ENCODE data around the gene METTL26. TPM values are rescaled to one million over a fixed set of nuclear protein-coding genes. Genes with fewer than 3 reads are reported as not detected.

METTL26 gene
- total RNA-seq, 2 donors from 2014 or later: 76.8 to 115 TPM

DNA sequence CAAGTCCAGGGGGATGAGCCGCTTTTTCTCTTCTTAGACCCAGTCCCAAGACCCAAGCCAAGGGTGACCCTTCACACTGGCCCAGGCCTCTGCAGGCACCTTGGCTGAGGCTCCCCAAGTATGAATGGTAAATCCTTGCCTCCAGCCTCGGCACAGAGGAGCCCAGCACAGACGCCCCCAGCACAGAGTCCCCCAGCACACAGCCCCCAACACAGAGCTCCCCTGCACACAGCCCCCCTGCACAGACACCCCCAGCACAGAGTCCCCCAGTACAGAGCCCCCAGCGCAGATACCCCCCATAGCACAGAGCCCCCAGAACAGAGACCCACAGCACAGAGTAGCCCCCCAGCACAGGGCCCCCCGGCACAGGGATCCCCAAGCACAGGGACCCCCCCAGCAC is 4.5 kb upstream of the METTL26 start:
- Histone ChIP-seq H3K27me3 (no peaks in the 10 kb centered on the region), H3K4me1 (peaks cover 63% of the 10 kb centered on the region), H3K36me3 (replicated peaks in 1 of 2; ENCODE audit: insufficient read depth in 1 of 2, low read depth in 2 of 2) (no peaks in the 10 kb centered on the region), H3K27ac (peak overlapping the region in 3 of 4 donors; percentile 89 to 97 (median 93)), H3K9me3 (no peaks in the 10 kb centered on the region), H3K4me3 (no peak overlapping the region)
- DNase-seq (no peak), ATAC-seq (no peak)
- WGBS, 2 donors: 100% methylated on average over 4 of the region's 5 CpGs; no CpG with 5 or more reads in 1 of the 2 donors
- intact Hi-C loops (cut with DNase I): no loop called here
- TF ChIP-seq, protein P1, sequence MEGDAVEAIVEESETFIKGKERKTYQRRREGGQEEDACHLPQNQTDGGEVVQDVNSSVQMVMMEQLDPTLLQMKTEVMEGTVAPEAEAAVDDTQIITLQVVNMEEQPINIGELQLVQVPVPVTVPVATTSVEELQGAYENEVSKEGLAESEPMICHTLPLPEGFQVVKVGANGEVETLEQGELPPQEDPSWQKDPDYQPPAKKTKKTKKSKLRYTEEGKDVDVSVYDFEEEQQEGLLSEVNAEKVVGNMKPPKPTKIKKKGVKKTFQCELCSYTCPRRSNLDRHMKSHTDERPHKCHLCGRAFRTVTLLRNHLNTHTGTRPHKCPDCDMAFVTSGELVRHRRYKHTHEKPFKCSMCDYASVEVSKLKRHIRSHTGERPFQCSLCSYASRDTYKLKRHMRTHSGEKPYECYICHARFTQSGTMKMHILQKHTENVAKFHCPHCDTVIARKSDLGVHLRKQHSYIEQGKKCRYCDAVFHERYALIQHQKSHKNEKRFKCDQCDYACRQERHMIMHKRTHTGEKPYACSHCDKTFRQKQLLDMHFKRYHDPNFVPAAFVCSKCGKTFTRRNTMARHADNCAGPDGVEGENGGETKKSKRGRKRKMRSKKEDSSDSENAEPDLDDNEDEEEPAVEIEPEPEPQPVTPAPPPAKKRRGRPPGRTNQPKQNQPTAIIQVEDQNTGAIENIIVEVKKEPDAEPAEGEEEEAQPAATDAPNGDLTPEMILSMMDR (IDR thresholded peaks at IDR 0.05): no peak
- TF ChIP-seq POLR2A (IDR thresholded peaks at IDR 0.05): no peak

DNA sequence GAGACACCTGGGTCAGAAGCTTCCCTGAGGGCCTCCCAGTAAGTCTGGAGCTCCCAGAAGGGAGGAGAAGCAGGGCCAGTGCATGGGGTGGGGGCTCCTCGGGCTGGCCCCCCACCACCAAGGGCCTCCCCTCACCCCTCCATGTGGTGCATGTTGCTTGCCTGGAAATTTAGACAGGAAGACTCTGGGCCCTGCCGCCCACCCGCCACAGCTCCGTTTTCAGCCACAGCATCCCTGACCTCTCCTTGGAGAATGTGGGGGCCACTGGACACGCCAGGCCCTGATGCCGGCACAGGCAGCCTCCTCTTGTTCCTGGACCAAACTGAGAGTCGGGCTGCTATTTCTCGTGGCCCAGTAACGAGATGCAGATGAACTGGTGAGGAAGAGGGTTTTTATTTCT is 2.7 kb upstream of the METTL26 start:
- DNase-seq: no peak
- H3K4me3 ChIP-seq: no peak overlapping the region
- no peaks in the 10 kb centered on the region for H3K27me3 ChIP-seq
- ATAC-seq: no peak
- H3K36me3 ChIP-seq (replicated peaks in 1 of 2; ENCODE audit: insufficient read depth in 1 of 2, low read depth in 2 of 2): no peaks in the 10 kb centered on the region
- H3K27ac ChIP-seq: peak overlapping the region; percentile 39 to 96 (median 92)
- H3K9me3 ChIP-seq: no peaks in the 10 kb centered on the region
- WGBS, 2 donors: 75 to 81% methylated on average over 4 to 9 of the region's 9 CpGs
- peaks cover 56% of the 10 kb centered on the region for H3K4me1 ChIP-seq
- intact Hi-C loops (cut with DNase I): no loop called here
- no peak for TF ChIP-seq POLR2A (IDR thresholded peaks at IDR 0.05)
- TF ChIP-seq, protein P1 (IDR thresholded peaks at IDR 0.05): no peak

DNA sequence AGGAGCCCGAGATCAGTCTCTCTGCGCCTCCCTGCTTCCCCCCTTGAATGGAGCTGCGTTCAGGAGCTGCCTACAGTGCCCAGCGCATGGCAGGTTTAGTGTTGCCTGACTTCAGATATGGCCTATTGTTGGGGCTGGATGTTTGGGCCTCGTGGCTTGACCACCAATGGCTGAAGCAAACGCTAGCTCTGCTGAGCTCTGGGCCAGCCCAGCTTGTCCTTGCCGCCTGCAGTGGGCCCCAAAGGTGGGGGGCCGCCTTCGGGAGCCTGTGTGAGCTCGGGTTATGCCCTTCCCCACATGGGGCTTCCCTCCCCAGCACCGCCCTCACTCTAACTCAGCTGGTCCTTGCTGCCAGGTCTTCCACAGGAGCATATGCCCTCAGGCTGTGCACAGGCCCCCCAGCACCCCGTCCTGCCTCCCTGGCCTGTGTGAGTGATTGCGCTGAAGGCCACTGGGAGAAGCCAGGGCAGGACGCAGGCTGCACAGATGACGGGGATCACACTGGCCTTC is 2.0 kb upstream of the METTL26 start:
- Histone ChIP-seq H3K4me3 (no peak overlapping the region), H3K27ac (peak overlapping the region; percentile 90 to 96 (median 94)), H3K36me3 (replicated peaks in 1 of 2; ENCODE audit: insufficient read depth in 1 of 2, low read depth in 2 of 2) (no peaks in the 10 kb centered on the region), H3K27me3 (no peaks in the 10 kb centered on the region), H3K4me1 (peaks cover 48% of the 10 kb centered on the region), H3K9me3 (no peaks in the 10 kb centered on the region)
- peak in 3 of 4 donors; percentile 41 to 67 (median 56) for DNase-seq
- intact Hi-C loops (cut with DNase I): no loop called here
- 74 to 82% methylated on average over 6 to 12 of the region's 15 CpGs for WGBS, 2 donors
- TF ChIP-seq, protein P1 (IDR thresholded peaks at IDR 0.05): no peak
- TF ChIP-seq POLR2A (IDR thresholded peaks at IDR 0.05): no peak
- ATAC-seq: no peak

DNA sequence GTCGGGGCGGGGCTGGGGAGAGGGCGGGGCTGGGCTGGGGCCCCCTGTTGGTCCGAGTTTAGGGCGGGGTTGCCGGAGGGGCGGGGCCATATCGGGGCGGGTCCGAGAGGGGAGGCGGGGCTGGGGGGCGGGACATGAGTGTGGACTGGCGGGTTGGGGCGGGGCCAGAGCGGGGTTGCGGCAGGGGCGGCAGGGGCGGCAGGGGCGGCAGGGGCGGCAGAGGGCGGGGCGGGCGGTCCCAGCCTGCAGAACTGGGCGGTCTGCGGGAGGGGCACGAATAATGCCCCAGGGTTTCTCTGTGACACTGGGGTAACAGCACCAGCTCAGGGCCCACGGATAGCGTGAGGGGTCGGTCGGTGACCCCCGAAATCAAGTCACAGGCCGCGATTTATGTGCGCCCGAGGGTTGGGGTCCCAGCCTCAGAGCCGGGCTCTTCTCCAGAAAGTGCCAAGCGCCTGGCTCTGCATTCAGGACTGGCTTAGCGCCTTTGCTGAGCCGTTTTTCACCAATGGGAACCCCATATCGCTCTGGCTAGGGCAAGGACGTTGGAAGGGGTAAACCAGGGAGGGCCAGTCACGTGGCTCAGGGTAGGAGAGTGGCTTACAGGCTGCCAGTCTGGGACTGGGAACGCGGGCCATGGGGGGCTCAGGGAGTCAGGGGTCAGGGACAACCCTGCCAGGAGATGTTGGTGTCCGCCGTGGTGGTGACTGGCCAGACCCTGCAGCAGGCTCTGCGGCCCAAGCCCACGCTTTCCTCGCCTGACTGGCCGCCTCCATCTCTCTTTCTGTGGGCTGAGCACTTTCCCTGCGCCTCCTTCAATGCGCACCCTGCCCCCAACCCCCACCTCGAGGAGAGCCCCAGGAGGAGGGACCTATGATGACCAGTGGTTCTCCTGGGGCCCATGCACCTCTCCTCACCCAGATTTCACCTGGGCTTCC is 1.2 kb upstream of the METTL26 start:
- DNase-seq (peak; percentile 90 to 94 (median 92)), ATAC-seq (peak; percentile 78)
- H3K9me3 ChIP-seq: no peaks in the 10 kb centered on the region
- WGBS, 2 donors: 29 to 77% methylated on average over 10 to 27 of the region's 53 CpGs
- H3K4me1 ChIP-seq: peaks cover 41% of the 10 kb centered on the region
- no peaks in the 10 kb centered on the region for H3K27me3 ChIP-seq
- H3K4me3 ChIP-seq: peak overlapping the region; percentile 36 to 37
- no peak for TF ChIP-seq POLR2A (IDR thresholded peaks at IDR 0.05)
- TF ChIP-seq, protein P1 (IDR thresholded peaks at IDR 0.05): no peak
- H3K36me3 ChIP-seq (replicated peaks in 1 of 2; ENCODE audit: insufficient read depth in 1 of 2, low read depth in 2 of 2): no peaks in the 10 kb centered on the region
- intact Hi-C loops (cut with DNase I): no loop called here
- H3K27ac ChIP-seq: peak overlapping the region; percentile 90 to 96 (median 94)

All from body of pancreas (tissue), 4 donors.